ENCODE measurements around the gene OR1J2.
"Not testable (repeated sequence)": the region's sequence is repeated elsewhere in the genome, so short reads cannot be mapped to it uniquely, and the experiment has no call there.

The OR1J2 gene

DNA sequence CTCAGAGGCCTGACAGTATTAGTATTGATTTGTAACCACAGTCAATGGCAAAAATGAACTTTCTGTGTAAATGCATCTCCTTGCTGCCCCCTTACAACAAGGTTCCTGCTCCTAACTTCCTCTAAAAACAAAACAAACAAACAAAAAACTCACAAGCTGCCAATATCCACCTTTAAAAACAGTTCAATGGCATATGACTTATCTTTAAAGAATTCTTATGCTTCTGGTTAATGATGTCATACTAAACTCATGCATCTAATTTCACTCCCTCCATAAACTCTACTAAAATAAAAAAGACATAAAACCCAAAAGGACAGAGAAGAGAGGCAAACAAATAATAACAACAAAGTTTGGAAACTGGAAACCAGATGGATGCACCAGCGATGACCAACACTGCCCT, 25.5 kb downstream of the OR1J2 start:
- H3K4me1 ChIP-seq = no peaks in the 10 kb centered on the region
- TF ChIP-seq, protein P1, sequence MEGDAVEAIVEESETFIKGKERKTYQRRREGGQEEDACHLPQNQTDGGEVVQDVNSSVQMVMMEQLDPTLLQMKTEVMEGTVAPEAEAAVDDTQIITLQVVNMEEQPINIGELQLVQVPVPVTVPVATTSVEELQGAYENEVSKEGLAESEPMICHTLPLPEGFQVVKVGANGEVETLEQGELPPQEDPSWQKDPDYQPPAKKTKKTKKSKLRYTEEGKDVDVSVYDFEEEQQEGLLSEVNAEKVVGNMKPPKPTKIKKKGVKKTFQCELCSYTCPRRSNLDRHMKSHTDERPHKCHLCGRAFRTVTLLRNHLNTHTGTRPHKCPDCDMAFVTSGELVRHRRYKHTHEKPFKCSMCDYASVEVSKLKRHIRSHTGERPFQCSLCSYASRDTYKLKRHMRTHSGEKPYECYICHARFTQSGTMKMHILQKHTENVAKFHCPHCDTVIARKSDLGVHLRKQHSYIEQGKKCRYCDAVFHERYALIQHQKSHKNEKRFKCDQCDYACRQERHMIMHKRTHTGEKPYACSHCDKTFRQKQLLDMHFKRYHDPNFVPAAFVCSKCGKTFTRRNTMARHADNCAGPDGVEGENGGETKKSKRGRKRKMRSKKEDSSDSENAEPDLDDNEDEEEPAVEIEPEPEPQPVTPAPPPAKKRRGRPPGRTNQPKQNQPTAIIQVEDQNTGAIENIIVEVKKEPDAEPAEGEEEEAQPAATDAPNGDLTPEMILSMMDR (IDR thresholded peaks at IDR 0.05; ENCODE audit: low read depth, low read length) = no peak

DNA sequence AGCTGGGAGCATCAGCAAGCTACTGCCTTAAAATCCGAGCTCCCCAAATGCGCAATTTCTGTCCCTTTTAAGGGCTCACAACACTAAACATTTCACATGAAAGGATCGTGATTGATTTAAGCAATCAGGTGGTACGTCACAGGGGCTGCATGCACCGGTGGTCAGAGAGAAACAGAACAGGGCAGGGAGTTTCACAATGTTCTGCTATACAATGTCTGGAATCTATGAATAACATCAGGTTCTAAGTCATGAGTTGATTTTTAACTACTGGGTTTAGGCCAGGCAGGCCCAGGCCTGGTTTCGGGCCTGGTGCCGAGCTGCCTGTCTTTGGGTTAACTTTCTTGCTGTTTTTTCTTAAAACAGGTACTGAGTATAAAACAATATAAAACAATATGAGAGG, 26.5 kb downstream of the OR1J2 start:
- H3K4me1 ChIP-seq; H3K9me3 ChIP-seq; H3K4me3 ChIP-seq (ENCODE audit: low read depth, low read length); H3K27me3 ChIP-seq; H3K36me3 ChIP-seq; DNase-seq: not testable (repeated sequence)

More for the DNA sequence above, 25.5 kb downstream of the OR1J2 start:
- no peak for DNase-seq
- H3K4me3 ChIP-seq (ENCODE audit: low read depth, low read length) = no peak overlapping the region
- H3K9me3 ChIP-seq = peaks cover 3% of the 10 kb centered on the region; the same call in 1 of the 2 replicates
- H3K36me3 ChIP-seq = no peaks in the 10 kb centered on the region
- 0 out of 2 replicates have a peak, but pooled peaks cover 3% of the 10 kb centered on the region for H3K27me3 ChIP-seq

DNA sequence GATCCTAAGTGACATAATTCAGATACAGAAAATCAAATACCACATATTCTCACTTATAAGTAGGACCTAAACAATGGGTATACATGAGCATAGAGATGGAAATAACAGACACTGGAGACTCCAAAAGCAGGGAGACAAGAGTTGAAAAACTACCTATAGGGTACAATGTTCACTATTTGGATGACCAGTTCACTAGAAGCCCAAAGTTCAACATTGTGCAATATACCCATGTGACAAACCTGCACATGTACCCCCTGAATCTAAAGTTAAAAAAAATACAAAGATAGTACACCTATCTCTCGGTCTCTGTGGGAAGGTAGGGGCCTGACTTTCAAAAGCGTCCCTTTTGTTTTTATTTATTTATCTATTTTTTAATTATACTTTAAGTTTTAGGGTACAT, 28.2 kb downstream of the OR1J2 start:
- Histone ChIP-seq H3K27me3 (peaks cover 8% of the 10 kb centered on the region; the same call in 1 of the 2 replicates), H3K9me3 (peaks cover 3% of the 10 kb centered on the region; the same call in 1 of the 2 replicates), H3K36me3 (no peaks in the 10 kb centered on the region), H3K4me3 (ENCODE audit: low read depth, low read length) (no peak overlapping the region), H3K4me1 (no peaks in the 10 kb centered on the region)
- TF ChIP-seq, protein P1 (IDR thresholded peaks at IDR 0.05; ENCODE audit: low read depth, low read length) = no peak
- DNase-seq = no peak

DNA sequence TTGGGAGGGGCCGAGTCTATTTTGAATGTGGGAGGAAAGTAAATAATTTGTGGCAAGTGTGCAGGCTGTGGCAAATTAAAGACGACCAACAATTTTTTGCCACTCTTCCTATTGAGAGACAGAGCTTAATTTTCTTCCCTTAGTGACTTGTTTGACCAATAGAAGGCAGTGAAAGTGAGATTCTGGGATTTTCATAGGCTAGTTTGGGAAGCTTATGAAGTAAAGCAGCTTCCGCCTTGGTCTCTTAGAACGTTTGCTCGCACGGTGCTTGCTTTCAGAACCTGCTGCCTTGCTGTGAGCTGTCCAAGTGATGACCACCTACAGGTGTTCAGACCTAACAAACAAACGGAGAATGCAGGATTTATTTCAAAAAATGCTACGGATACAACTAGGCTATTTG, 35.6 kb downstream of the OR1J2 start:
- H3K9me3 ChIP-seq = no peaks in the 10 kb centered on the region
- peaks cover 8% of the 10 kb centered on the region; the same call in 1 of the 2 replicates for H3K27me3 ChIP-seq
- no peak overlapping the region for H3K4me3 ChIP-seq (ENCODE audit: low read depth, low read length)
- no peaks in the 10 kb centered on the region for H3K4me1 ChIP-seq
- TF ChIP-seq, protein P1 (IDR thresholded peaks at IDR 0.05; ENCODE audit: low read depth, low read length) = no peak
- H3K36me3 ChIP-seq = no peaks in the 10 kb centered on the region
- DNase-seq = no peak

DNA sequence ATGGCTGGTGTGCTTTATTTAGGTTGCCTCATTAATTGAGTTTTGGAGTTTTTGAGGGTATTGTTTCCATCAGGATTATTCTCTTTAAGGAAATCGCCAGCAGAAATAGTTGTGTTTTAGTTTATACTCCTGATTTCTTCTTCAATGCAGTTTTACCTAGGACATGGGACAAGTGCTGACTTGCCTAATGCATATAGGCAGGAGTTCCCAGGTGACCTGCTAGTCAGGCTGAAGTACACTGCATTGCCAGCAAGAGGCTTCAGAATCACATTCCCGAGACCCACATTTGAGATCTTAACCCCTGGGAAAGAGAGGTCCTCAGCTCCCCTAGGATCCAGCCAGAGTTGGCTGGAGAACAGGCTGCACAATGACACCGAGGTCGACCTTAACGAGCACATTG, 40.8 kb downstream of the OR1J2 start:
- Histone ChIP-seq H3K27me3 (0 out of 2 replicates have a peak, but pooled peaks cover 2% of the 10 kb centered on the region), H3K9me3 (no peaks in the 10 kb centered on the region), H3K4me1 (no peaks in the 10 kb centered on the region), H3K4me3 (ENCODE audit: low read depth, low read length) (no peak overlapping the region), H3K36me3 (no peaks in the 10 kb centered on the region)
- DNase-seq = no peak
- TF ChIP-seq, protein P1 (IDR thresholded peaks at IDR 0.05; ENCODE audit: low read depth, low read length) = no peak

DNA sequence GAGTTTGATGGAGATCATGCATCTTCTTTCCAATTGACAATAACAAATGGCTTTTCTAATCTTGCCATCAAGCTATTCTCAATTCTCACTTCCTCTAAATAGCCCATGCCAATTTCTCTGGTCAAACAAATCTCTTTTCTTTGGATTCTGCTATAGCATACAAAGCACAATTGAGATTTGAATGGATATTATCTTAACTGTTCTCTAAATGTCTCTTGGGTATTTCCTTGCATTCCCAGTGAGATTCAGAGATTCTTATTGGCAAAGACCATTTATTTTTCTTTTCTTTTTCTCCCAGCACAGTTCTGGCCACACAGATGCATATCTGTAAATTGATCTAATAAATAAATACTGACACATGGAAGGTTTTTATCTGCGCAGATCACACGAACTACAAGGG, 42.2 kb downstream of the OR1J2 start, which contains the start of gene OR1N2:
TSS of gene OR1N2 (plus strand) at position 301 of the 400 bp plus-strand sequence. CDS start 100 bp downstream, outside the sequence.
- Histone ChIP-seq H3K27me3 (0 out of 2 replicates have a peak, but pooled peaks cover 2% of the 10 kb centered on the region), H3K4me1 (no peaks in the 10 kb centered on the region), H3K36me3 (no peaks in the 10 kb centered on the region), H3K9me3 (no peaks in the 10 kb centered on the region), H3K4me3 (ENCODE audit: low read depth, low read length) (no peak within 1 kb of the TSS)
- DNase-seq = no peak
- TF ChIP-seq, protein P1 (IDR thresholded peaks at IDR 0.05; ENCODE audit: low read depth, low read length) = no peak

Data from BE2C (cell line).